Stimulated activated CD4-positive, alpha-beta T cell treated with anti-CD3 and anti-CD28 coated beads, Interleukin-4, amount 100 ng/mL, for 24 hours (primary cell): Measurements from ENCODE around the gene TAF10.

Experiments
- DNase-seq: peaks from one replicate; pipeline ENCODE4 v3.0.0-alpha.2; 2020

TAF10 gene

GRCh38 chr11:6607190-6607795 lies 4.7 kb downstream of the TAF10 start:
- peak; percentile 3 for DNase-seq

DNA sequence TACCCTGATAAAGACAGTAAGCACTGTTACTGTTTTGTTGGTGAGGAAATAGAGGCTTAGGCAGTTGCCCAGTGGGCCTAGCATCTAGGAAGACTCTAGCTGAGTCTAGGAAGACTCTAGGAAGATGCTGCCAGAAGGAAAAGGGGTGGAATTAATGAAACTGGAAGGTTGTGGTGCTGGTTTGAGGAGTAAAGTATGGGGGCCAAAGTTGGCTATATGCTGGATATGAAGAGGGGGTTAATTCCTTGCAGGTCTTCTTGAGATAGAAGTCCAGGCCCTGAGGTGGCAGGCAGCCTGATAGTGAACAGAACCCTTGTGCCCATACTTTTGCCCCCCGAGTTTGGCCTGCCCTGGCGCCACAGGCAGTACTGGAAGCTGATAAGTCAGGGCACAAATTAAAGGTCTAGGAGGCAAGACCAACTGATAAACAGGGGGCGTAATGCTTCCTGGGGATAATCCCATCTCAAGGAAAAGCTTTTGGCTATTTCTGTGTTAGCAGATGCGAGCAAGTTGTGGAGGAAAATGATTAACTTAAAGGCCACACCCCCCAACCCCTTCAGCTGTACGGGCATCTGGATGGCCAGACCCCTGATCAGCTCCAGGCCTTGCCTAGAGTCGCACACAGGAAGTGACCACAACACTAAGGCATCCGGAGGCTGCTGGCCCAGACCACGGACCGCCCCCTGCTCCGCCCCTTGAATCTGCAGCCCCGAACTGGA lies 5.4 kb downstream of the TAF10 start:
- peak; percentile 47 for DNase-seq

- DNase-seq = no peak
Observed at GRCh38 chr11:6604790-6605189, 7.2 kb downstream of the TAF10 start.

GRCh38 chr11:6604081-6604626 lies 7.9 kb downstream of the TAF10 start:
- peak; percentile 51 for DNase-seq

DNA sequence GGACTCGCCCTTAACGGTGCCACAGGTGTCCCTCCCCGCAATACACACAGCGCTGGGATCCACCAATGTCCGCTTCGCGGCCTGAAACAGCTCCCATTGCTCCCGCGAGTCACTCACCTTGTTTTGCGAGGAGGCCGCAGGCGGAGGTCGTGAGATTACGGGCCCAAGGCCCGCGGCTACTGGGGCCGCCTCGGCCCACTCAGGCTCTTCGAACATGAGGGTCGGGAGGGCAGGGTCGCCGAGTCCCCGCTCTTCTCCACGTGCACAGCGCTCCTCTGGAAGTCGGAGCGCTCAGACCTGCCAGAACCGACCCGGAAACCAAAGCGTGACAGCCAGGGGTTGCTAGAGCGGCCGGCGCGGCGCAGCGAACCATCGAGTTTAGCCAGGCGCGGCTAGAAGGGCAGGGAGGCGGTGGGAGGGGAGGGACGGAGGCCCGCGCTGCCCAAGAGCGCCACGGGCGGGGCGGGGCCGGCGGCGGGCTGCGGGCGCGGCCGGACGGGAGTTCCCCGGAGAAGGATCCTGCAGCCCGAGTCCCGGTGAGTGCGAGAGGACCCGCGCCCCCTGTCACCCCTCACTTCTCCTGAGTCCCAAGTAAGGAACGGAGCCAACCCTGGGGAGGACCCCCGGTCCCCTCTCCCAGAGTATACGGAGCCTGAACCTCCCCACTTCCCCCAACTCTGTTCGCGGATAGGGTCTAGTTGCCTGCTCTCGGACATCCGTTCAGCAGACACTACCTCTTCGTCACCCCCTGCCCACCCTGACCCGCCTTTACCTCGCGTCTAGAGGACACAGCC lies 8.5 kb downstream of the TAF10 start, which contains the start of the genes ILK and RRP8:
Gene ILK, plus strand, starts transcription at position 488 of the 794 bp plus-strand sequence. CDS start 498 bp downstream, outside the sequence.
Gene RRP8, minus strand, starts transcription at position 330 of the 794 bp plus-strand sequence. Its CDS starts 114 bp downstream, at position 216.
- DNase-seq = peak; percentile 88

DNA sequence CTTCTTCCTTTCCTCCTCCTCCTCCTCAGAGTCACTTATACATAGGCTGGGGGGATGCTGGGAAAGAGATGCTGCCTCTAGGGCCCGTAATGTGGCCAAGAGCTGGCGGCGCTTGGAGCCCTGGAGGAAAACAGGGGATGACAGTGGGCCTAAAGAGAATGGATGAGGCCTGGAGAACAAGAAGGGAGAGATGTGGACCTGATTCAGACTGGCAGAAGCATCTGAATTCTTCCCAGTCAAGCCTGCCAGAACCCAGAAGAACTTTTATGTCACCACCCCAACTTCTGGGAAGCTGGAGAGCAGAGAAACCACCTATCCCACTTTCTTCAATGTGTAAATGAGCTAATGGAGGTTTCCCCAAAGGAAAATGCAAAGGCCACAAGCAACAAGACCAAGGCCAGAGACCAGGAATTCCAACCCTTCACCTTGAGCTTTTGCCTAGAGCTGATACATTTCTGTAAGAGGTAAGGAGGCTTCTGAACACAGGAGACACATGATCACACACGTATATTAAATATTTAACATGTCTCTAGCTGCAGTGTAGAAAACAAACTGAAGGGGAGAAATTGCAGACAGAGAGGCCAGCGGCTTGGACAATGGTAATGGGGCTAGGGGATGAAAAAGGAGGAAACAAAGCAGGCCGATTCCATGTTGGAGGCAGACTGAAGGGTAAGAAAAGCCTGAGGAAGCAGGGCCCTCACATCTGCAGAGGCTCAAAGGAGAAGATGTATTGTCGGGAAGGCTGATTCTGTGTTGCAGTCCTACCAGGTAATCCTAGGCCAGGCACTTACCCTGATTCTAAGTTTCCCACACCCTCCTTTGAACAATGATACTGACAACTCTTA lies 9.7 kb downstream of the TAF10 start:
- DNase-seq = no peak

GRCh38 chr11:6601041-6601461 lies 11.0 kb downstream of the TAF10 start:
- DNase-seq = no peak

DNA sequence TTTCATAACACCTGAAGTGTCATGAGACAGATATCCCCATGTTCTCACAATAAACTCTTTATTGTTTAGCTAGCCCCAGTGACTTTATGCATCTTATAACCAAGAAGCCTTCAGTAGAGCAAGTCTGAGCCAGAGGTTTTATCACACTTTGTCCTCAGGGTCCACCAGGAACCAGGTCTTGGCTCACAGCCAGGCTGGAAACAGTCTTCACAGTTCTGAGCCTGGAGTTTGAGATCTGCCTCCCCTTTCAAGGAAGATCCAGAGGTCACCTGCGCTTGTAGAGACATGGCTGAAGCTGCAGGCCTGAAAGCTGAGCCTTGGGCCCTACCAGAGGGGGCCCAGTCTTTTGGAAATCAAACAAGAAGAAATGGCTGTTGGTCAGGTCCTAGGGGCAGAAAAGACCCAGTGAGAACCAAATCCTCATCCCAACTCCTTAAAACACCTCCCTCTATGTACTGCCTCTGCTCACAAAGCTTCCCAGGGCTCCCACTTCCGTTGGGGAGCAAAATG lies 12.1 kb downstream of the TAF10 start:
- no peak for DNase-seq

DNA sequence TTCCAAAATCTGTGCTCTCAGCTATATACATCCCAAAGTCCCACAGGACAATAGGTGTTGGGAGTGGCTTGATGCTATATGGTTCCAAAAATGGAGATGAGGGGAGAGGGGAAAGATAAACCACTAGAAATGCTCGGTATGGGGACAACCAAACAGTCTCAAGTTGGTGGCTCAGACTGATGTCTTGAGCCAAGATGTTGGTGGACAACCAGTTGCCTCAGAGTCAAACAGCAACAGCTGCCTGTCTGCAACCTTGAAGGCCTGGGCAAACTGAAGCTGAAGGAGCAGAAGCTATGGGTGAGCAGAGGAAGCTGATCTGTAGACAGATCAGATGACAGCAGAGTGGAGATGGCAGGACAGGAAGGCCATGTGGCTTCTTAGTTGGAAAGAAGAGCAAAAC lies 12.6 kb downstream of the TAF10 start:
- no peak for DNase-seq

DNA sequence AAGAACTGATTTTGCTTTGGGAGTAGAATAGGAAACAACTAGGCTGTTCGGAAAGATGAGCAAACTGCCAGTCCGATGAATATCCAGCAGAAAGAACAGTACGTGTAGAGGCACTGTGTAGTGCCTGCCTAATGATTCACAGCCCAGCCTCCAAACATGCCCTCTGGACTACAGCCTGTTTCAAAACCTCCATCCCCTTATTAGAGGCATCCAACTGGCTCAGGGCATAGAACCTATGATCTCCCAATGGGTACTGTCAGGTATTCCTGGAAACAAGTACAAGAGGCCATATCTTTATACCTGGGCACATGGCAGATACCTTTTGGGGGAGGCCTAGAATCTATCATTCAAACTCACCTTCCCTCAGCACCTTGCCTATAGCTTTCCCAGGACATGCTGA lies 13.5 kb downstream of the TAF10 start:
- no peak for DNase-seq

DNA sequence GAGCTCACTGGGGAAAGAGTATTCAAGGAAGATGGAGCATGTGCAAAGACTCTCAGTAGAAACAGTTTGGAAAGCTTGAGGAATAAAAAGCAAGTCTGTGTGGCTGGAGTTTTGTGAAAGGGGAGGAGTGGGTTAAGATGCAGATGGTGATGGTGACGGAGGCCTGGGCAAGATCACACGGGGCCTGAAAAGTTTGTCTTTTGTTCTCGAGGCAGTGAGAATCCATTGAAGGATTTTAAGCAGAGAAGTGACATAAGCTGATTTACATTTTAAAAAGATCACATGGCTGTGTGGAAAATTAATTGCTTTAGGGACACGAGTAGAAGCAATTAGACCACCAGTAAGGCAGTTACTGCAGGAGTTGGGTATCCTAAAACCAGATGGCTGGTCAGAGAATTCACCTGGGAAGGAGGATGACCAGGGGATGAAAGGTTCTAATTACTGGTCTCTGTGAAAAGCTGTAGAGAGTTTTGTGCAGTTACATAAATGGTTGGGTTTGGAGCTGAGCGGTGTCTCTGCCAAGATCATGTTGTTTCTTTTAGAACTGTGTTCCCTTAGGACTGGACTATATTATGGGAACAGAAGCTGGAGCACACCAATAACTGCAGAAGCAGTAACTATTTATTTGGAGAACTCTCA lies 15.7 kb downstream of the TAF10 start:
- DNase-seq = no peak

DNA sequence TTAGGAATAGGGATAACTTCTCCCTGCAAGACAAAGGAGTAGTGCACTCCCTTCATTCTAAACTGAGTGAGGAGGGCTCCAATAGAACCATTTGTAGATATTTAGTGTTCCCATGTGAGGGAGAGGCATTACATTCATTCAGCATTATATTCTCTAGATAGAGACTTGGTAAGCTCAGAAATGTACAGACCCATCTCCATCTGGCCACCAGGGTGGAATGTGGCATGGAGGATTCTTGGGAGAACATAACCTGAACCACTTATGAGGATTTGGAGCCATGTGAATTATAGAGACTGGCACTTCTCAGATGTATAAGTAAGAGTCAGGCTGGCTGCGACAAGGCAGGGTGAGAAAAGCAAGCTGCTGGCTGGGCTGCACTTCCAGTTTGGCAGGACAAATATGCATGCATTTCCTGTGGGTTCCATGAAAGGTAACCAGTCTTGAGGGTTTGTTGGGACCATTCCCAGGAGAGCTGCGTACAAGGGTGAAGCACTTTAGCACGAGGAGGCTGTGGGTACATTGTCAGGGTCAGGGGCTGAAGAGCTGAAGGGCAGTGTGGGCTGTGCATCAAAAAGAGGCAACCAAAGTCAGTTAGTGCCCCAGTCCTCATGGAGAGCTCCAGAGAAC lies 17.8 kb downstream of the TAF10 start:
- no peak for DNase-seq

DNA sequence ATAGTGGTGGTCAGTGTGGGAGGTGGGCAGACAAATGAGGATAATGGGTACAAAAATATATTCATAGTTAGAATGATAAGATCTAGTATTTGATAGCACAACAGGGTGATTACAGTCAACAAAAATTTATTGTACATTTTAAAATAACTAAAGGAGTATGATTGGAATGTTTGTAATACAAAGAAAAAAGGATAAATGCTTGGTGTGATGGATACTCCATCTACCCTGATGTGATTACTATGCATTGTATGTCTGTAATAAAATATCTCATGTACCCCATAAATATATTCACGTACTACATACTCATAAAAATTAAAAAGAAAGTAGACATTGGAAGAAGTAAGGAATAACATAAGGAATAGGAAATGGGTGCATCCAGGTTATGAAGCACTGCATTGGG lies 24.0 kb downstream of the TAF10 start:
- no peak for DNase-seq

DNA sequence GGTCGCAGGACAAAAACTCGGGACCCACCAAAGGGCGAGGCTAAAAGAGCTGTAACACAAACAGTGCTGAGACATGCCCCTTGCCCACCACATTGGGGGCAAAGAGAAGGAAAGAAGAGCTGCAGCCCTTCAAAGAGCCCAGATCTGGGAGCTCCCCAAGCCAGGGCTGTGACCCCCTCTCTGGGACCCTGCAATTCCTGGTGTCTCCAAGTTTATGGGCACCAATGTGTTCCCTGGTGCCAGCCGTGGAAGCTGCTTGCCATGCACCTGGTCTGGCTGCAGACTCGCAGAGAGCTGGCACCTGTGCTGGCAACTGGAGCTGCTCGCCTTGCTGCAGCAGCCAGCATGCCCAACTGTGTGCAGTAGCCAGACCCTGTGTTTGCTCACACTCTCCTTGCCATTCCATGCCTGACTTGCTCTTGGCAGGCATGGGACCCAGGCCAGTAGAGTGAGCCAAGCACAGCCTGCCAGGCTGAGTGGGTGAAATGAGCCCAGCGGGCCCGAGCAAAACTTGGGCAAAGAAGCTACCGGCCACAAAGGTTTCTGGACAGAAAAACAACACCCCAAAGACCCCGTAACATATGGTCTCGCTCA lies 24.6 kb downstream of the TAF10 start:
- no peak for DNase-seq

DNA sequence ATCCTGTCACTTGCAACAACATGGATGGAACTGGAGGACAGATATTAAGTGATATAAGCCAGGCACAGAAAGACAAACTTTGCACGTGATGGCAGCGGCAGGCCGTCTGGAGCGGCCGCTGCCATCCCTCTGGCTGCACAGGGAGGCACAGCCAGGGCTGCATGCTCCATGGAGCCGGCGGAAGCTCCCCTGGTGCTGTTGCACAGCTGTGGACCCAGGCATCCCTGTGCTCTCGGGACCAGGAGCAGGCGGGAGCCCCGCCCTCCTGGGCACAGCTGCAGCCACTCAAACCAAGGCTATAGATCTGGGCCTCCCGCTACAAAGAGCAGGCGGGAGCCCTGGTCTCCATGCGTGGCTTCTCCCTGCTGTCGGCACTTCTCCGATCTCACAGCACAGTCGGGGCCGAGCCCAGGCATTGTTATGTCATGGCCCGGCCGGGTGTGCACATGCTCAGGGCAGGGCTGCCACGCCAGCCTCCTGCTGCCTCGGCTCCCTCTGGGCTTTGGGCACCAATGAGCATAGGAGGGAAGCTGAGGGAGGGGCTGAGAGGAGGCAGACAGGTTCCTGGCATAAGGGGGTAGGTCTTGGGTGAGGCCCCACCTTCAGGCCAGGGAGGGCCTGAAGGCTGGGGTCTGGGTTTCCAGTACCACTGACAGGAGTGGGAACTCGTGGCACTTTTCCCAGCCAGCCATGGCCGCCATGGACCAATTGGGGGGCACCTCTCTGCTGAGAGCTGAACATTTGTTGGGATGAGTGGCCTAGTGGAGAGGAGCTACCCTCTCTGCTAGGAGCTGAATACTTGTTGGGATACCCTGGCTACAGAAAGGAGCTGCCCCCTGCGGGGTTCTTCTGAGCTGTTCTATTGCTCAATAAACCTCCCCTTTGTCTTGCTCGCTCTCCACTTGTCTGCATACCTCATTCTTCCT lies 25.3 kb downstream of the TAF10 start:
- no peak for DNase-seq

DNA sequence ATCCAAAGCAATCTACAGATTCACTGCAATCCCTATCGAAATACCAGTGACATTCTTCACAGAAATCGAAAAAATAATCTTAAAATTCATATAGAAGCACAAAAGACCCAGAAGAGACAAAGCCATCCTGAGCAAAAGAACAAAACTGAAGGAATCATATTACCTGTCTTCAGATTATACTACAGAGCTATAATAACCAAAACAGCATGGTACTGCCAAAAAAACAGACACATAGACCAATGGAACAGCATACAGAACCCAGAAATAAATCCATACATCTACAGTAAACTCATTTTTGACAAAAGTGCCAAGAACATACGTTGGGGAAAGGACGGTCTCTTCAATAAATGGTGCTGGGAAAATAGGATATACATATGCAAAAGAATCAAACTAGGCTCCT lies 27.5 kb downstream of the TAF10 start:
- DNase-seq = no peak

DNA sequence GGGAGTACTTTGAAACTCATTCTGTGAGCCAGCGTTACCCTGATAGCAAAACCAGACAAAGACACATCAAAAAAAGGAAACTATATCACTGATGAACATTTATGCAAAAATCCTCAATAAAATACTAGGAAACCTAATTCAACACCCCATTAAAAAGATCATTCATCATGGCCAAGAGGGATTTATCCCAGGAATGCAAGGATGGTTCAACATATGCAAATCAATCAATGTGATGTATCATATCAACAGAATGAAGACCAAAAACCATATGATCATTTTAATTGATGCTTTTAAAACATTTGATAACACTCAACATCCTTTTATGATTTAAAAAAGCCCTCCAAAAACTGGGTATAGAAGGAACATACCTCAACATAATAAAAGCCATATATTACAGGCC lies 28.4 kb downstream of the TAF10 start:
- DNase-seq = no peak

- DNase-seq = no peak
Observed at GRCh38 chr11:6579681-6580080, 32.3 kb downstream of the TAF10 start.

DNA sequence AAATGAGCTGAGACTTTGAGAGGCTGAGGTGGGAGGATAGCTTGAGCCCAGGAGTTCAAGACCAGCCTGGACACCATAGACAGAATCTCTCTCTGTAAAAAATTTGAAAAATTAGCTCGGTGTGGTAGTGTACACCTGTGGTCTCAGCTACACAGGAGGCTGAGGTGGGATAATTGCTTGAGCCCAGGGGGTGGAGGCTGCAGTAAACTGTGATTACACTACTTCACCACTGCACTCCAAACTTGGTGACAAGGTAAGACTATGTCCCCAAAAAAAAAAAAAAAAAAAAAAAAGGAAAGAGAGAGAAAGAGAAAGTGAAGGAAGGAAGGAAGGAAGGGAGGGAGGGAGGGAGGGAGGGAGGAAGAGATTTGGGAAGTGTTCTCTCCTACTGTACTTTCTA lies 33.9 kb downstream of the TAF10 start:
- DNase-seq = no peak
